HCT116 (cell line): ENCODE measurements around the gene GLYATL3. TPM values are rescaled to one million over a fixed set of nuclear protein-coding genes. Genes with fewer than 3 reads are reported as not detected.

ENCODE experiments used
- ATAC-seq: fragments of 200-7000 bp; cut with Tn5 transposase; 2 replicates; pipeline ENCODE4 v1.9.1; 2020; ENCODE audit warnings: mild to moderate bottlenecking, moderate library complexity
- BruUV-seq: library from RNA; stranded (reverse); fragments of 400-500 nt; replicated peaks from 2 replicates; lab custom pipeline; 2021; lab: Mats Ljungman, UMichigan
- CTCF ChIA-PET: fragments of 300-600 bp; sonication (Branson Sonifier 250); formaldehyde crosslinking; loops from one replicate; lab custom pipeline; 2021; ENCODE audit warnings: antibody characterized with exemption; lab: Charles Lee
- POLR2A ChIA-PET: fragments of 300-600, 350-600 bp; sonication (Branson Sonifier 250); formaldehyde crosslinking; loops from one replicate; lab custom pipeline; 2021; ENCODE audit warnings: antibody characterized with exemption; lab: Charles Lee
- RAD21 ChIA-PET, 2 experiments: fragments of 300-600 bp; sonication (Branson Sonifier 250); formaldehyde crosslinking; loops; one replicate each; lab custom pipeline; 2023; ENCODE audit warnings: low total read pairs in 2 of 2; ENCODE audit not compliant: uncharacterized antibody in 2 of 2, unreplicated experiment in 2 of 2, low non-redundant PET in 1 of 2; lab: Charles Lee
- DNase-seq: peaks from one replicate; pipeline ENCODE4 v3.0.0-alpha.2; 2010; ENCODE audit warnings: low read depth, low spot score
- H2AFZ ChIP-seq: fragments of 200-600 bp; shearing (Covaris generic), sonication (generic); 2 replicates; pipeline ENCODE4 v1.6.1; 2017; ENCODE audit warnings: low read depth, mixed run types, mixed read lengths, antibody characterized with exemption, low read length; ENCODE audit not compliant: poor library complexity, severe bottlenecking
- H3K27ac ChIP-seq: 2 replicates; pipeline ENCODE4 v1.5.1; 2012; ENCODE audit warnings: low read depth, low read length
- H3K27me3 ChIP-seq: fragments of 200-600 bp; sonication (generic); 2 replicates; pipeline ENCODE4 v1.6.1; 2016; ENCODE audit warnings: mixed run types, low read length, mixed read lengths; ENCODE audit not compliant: insufficient read depth
- H3K36me3 ChIP-seq, 2 experiments: fragments of 200-500 bp in 1 of 2; fragments of 200-600 bp in 1 of 2; sonication (Bioruptor generic) in 1 of 2; sonication (generic) in 1 of 2; 2 replicates each; pipeline versions ENCODE4 v1.5.1 to v1.6.1; 2014 to 2016; ENCODE audit warnings: low read length in 2 of 2, inconsistent platforms in 1 of 2, mixed read lengths in 1 of 2, mixed run types in 1 of 2; ENCODE audit not compliant: insufficient read depth in 2 of 2, control insufficient read depth in 1 of 2
- H3K4me1 ChIP-seq, 2 experiments: fragments of 200-600 bp in 1 of 2; sonication (generic) in 1 of 2; 2 replicates each; pipeline versions ENCODE4 v1.5.1 to v1.6.1; 2012 to 2017; ENCODE audit warnings: low read length in 2 of 2, inconsistent platforms in 1 of 2, mild to moderate bottlenecking in 1 of 2, mixed read lengths in 1 of 2, mixed run types in 1 of 2, moderate library complexity in 1 of 2; ENCODE audit not compliant: insufficient read depth in 2 of 2, control insufficient read depth in 1 of 2
- H3K4me2 ChIP-seq: fragments of 200-600 bp; sonication (generic); 2 replicates; pipeline ENCODE4 v1.6.1; 2017; ENCODE audit warnings: mixed run types, low read length, mixed read lengths
- H3K4me3 ChIP-seq, 2 experiments: fragments of 200-600 bp in 1 of 2; sonication (generic) in 1 of 2; replicated peaks in 1 of 2; 2 replicates each; pipeline ENCODE4 v1.5.1; 2011 to 2016; ENCODE audit warnings: low read length in 2 of 2, control low read depth in 1 of 2, low read depth in 1 of 2, mild to moderate bottlenecking in 1 of 2, mixed read lengths in 1 of 2, mixed run types in 1 of 2
- H3K79me2 ChIP-seq: fragments of 200-600 bp; sonication (generic); 2 replicates; pipeline ENCODE4 v1.6.1; 2017; ENCODE audit warnings: mild to moderate bottlenecking, mixed run types, low read length, moderate library complexity, mixed read lengths; ENCODE audit not compliant: insufficient read depth
- H3K9ac ChIP-seq: fragments of 200-600 bp; sonication (generic); 2 replicates; pipeline ENCODE4 v1.6.1; 2016; ENCODE audit warnings: low read length, mixed read lengths
- H3K9me2 ChIP-seq: fragments of 200-600 bp; sonication (generic), shearing (Covaris generic); 2 replicates; pipeline ENCODE4 v1.6.1; 2017; ENCODE audit warnings: mixed run types, mild to moderate bottlenecking, moderate library complexity; ENCODE audit not compliant: insufficient read depth
- H3K9me3 ChIP-seq, 2 experiments: fragments of 200-500 bp in 1 of 2; fragments of 200-600 bp in 1 of 2; sonication (Bioruptor generic) in 1 of 2; sonication (generic) in 1 of 2; 2 replicates each; pipeline ENCODE4 v1.6.1; 2014 to 2017; ENCODE audit warnings: low read length in 2 of 2, mixed read lengths in 2 of 2, inconsistent platforms in 1 of 2, low read depth in 1 of 2, mild to moderate bottlenecking in 1 of 2, mixed run types in 1 of 2, moderate library complexity in 1 of 2; ENCODE audit not compliant: control insufficient read depth in 1 of 2, insufficient read depth in 1 of 2
- H4K20me1 ChIP-seq: fragments of 200-600 bp; sonication (generic), shearing (Covaris generic); 2 replicates; pipeline ENCODE4 v1.6.1; 2017; ENCODE audit warnings: mixed run types, mild to moderate bottlenecking, moderate library complexity; ENCODE audit not compliant: insufficient read depth
- CBX3 ChIP-seq: IDR thresholded peaks from 2 replicates; pipeline ENCODE4 v1.6.1; 2012; ENCODE audit warnings: low read depth
- CEBPB ChIP-seq: IDR thresholded peaks from 2 replicates; pipeline ENCODE4 v1.6.1; 2012; ENCODE audit warnings: low read depth
- CTCF ChIP-seq, 3 experiments: fragments of 200-600 bp in 1 of 3; sonication (generic) in 1 of 3; IDR thresholded peaks in 2 of 3; conservative IDR thresholded peaks in 1 of 3; 2 replicates each; pipeline ENCODE4 v1.5.1; 2012 to 2017; ENCODE audit warnings: low read depth in 2 of 3, low read length in 2 of 3, antibody characterized with exemption in 1 of 3, borderline replicate concordance in 1 of 3, control low read depth in 1 of 3, mild to moderate bottlenecking in 1 of 3, mixed read lengths in 1 of 3, mixed run types in 1 of 3, moderate library complexity in 1 of 3; ENCODE audit not compliant: insufficient read depth in 1 of 3
- ELF1 ChIP-seq: IDR thresholded peaks from 2 replicates; pipeline ENCODE4 v1.6.1; 2012; ENCODE audit warnings: low read depth, borderline replicate concordance
- EZH2 ChIP-seq: fragments of 200-600 bp; sonication (generic); IDR thresholded peaks from 2 replicates; pipeline ENCODE4 v1.6.1; 2017; ENCODE audit warnings: antibody characterized with exemption, mixed run types
- EZH2phosphoT487 ChIP-seq: fragments of 200-600 bp; IDR thresholded peaks from 2 replicates; pipeline ENCODE4 v1.6.1; 2018; ENCODE audit warnings: antibody characterized with exemption, borderline replicate concordance
- FOSL1 ChIP-seq: IDR thresholded peaks from 2 replicates; pipeline ENCODE4 v1.6.1; 2012; ENCODE audit warnings: low read depth
- JUND ChIP-seq: IDR thresholded peaks from 2 replicates; pipeline ENCODE4 v1.6.1; 2012
- POLR2A ChIP-seq: IDR thresholded peaks from 2 replicates; pipeline ENCODE4 v1.7.0; 2011; ENCODE audit warnings: borderline replicate concordance; ENCODE audit not compliant: insufficient read depth, insufficient read length; ENCODE audit errors: extremely low read depth
- POLR2AphosphoS5 ChIP-seq: IDR thresholded peaks from 2 replicates; pipeline ENCODE4 v1.6.1; 2011; ENCODE audit warnings: mild to moderate bottlenecking, low read depth, low read length, moderate library complexity
- RAD21 ChIP-seq: IDR thresholded peaks from 2 replicates; pipeline ENCODE4 v1.6.1; 2012; ENCODE audit warnings: low read depth, mild to moderate bottlenecking
- SP1 ChIP-seq: IDR thresholded peaks from 2 replicates; pipeline ENCODE4 v1.6.1; 2012; ENCODE audit warnings: low read depth
- SRF ChIP-seq: IDR thresholded peaks from 2 replicates; pipeline ENCODE4 v1.6.1; 2012; ENCODE audit warnings: low read depth
- YY1 ChIP-seq: IDR thresholded peaks from 2 replicates; pipeline ENCODE4 v1.6.1; 2011; ENCODE audit warnings: low read length, low read depth, moderate library complexity, mild to moderate bottlenecking; ENCODE audit not compliant: insufficient replicate concordance; ENCODE audit errors: extremely low read depth
- ZNF274 ChIP-seq: fragments of 200-500 bp; sonication (Bioruptor generic); IDR thresholded peaks from 2 replicates; pipeline ENCODE4 v1.6.1; 2014; ENCODE audit warnings: mild to moderate bottlenecking, low read depth, low read length, inconsistent platforms
- intact Hi-C: fragments of 100-400 bp; cut with micrococcal nuclease; formaldehyde crosslinking; loops from 2 replicates; pipeline ENCODE4 v1.10.0; 2022
- total RNA-seq: library from RNA; stranded (reverse); gene quantifications from one replicate; pipeline ENCODE4 v1.2.1, GENCODE V29; 2021; ENCODE audit not compliant: unreplicated experiment
- TF ChIP-seq, protein P1 (sequence below): IDR thresholded peaks from 2 replicates; pipeline ENCODE4 v1.6.1; 2011; ENCODE audit warnings: mild to moderate bottlenecking, low read length, moderate library complexity; ENCODE audit not compliant: insufficient replicate concordance; ENCODE audit errors: extremely low read depth

The GLYATL3 gene
- total RNA-seq, 1 experiment from 2014 or later: not detected

GRCh38 chr6:49546331-49546730 is 46.6 kb downstream of the GLYATL3 start:
- Histone ChIP-seq H3K79me2 (peaks cover 10% of the 10 kb centered on the region), H3K4me3 (no peak overlapping the region)
- RAD21 ChIA-PET: no interaction called here

More at GRCh38 chr6:49546331-49546730, 46.6 kb downstream of the GLYATL3 start:
- H3K27me3 ChIP-seq: no peaks in the 10 kb centered on the region
- no peak overlapping the region for H3K27ac ChIP-seq
- no peak overlapping the region for H2AFZ ChIP-seq
- peaks cover 20 to 32% of the 10 kb centered on the region in 2 experiments; a peak in 3 of 4 replicates for H3K4me1 ChIP-seq
- H3K9me3 ChIP-seq: no peaks in the 10 kb centered on the region
- TF ChIP-seq YY1 (no peak), ZNF274 (no peak), SRF (no peak), EZH2 (no peak), POLR2A (no peak), CBX3 (no peak), FOSL1 (no peak), ELF1 (no peak), RAD21 (no peak), CTCF (IDR thresholded peaks at IDR 0.05 in 2 of 3, conservative IDR thresholded peaks at IDR 0.05 in 1 of 3; ENCODE audit: borderline replicate concordance in 1 of 3, insufficient read depth in 1 of 3, low read depth in 2 of 3, low read length in 2 of 3) (no peak), JUND (no peak), POLR2AphosphoS5 (no peak), CEBPB (no peak), EZH2phosphoT487 (no peak), SP1 (no peak)
- TF ChIP-seq, protein P1, sequence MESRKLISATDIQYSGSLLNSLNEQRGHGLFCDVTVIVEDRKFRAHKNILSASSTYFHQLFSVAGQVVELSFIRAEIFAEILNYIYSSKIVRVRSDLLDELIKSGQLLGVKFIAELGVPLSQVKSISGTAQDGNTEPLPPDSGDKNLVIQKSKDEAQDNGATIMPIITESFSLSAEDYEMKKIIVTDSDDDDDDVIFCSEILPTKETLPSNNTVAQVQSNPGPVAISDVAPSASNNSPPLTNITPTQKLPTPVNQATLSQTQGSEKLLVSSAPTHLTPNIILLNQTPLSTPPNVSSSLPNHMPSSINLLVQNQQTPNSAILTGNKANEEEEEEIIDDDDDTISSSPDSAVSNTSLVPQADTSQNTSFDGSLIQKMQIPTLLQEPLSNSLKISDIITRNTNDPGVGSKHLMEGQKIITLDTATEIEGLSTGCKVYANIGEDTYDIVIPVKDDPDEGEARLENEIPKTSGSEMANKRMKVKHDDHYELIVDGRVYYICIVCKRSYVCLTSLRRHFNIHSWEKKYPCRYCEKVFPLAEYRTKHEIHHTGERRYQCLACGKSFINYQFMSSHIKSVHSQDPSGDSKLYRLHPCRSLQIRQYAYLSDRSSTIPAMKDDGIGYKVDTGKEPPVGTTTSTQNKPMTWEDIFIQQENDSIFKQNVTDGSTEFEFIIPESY: no peak
- no peaks in the 10 kb centered on the region for H3K9me2 ChIP-seq
- H4K20me1 ChIP-seq: no peaks in the 10 kb centered on the region
- ChIA-PET CTCF (interaction anchor here (0.9 kb wide), 1 partner anchor 14 kb away, joined by 3 read pairs; no protein-coding TSS in a partner anchor), POLR2A (no interaction called here)
- no peaks in the 10 kb centered on the region for H3K36me3 ChIP-seq
- no peak overlapping the region for H3K9ac ChIP-seq
- DNase-seq: no peak
- intact Hi-C loops: no loop called here
- no peak overlapping the region for H3K4me2 ChIP-seq
- no TSS peak for BruUV-seq
- no peak for ATAC-seq
